GM12878 (cell line): ENCODE results near the gene SH3YL1.

Experiments used
- CHD2 ChIP-seq: IDR thresholded peaks from 2 replicates; pipeline ENCODE4 v1.6.1; 2011; ENCODE audit warnings: low read depth, low read length, improper control_type of control experiment, borderline replicate concordance
- POLR2A ChIP-seq: IDR thresholded peaks from 2 replicates; pipeline ENCODE4 v1.6.1; 2011; ENCODE audit warnings: low read depth, mild to moderate bottlenecking, low read length
- SMARCA5 ChIP-seq: fragments of 450-650 bp; IDR thresholded peaks from 2 replicates; pipeline ENCODE4 v1.6.1; 2017; ENCODE audit warnings: mild to moderate bottlenecking
- SMC3 ChIP-seq: IDR thresholded peaks from 2 replicates; pipeline ENCODE4 v1.6.1; 2011; ENCODE audit warnings: low read length, improper control_type of control experiment, borderline replicate concordance
- TAF1 ChIP-seq: IDR thresholded peaks from 2 replicates; pipeline ENCODE4 v1.6.1; 2011; ENCODE audit warnings: mild to moderate bottlenecking, low read depth, low read length, borderline replicate concordance
- ZNF592 ChIP-seq: fragments of 450-650 bp; IDR thresholded peaks from 2 replicates; pipeline ENCODE4 v1.6.1; 2017; ENCODE audit warnings: mild to moderate bottlenecking, moderate library complexity
- TF ChIP-seq, protein P1 (sequence below), 3 experiments: IDR thresholded peaks in 2 of 3; conservative IDR thresholded peaks in 1 of 3; 2 replicates each; pipeline ENCODE4 v1.5.1; 2011; ENCODE audit warnings: low read depth in 3 of 3, low read length in 3 of 3, mild to moderate bottlenecking in 3 of 3, control low read depth in 2 of 3, moderate library complexity in 2 of 3, inconsistent platforms in 1 of 3, mixed read lengths in 1 of 3; ENCODE audit not compliant: control insufficient read depth in 2 of 3, insufficient read depth in 1 of 3; ENCODE audit errors: extremely low read depth in 1 of 3

GRCh38 chr2:296354-296753, 32.5 kb upstream of the SH3YL1 start:
- TF ChIP-seq CHD2 (no peak), TAF1 (no peak), SMC3 (no peak), POLR2A (no peak), SMARCA5 (no peak), ZNF592 (no peak)
- TF ChIP-seq, protein P1, sequence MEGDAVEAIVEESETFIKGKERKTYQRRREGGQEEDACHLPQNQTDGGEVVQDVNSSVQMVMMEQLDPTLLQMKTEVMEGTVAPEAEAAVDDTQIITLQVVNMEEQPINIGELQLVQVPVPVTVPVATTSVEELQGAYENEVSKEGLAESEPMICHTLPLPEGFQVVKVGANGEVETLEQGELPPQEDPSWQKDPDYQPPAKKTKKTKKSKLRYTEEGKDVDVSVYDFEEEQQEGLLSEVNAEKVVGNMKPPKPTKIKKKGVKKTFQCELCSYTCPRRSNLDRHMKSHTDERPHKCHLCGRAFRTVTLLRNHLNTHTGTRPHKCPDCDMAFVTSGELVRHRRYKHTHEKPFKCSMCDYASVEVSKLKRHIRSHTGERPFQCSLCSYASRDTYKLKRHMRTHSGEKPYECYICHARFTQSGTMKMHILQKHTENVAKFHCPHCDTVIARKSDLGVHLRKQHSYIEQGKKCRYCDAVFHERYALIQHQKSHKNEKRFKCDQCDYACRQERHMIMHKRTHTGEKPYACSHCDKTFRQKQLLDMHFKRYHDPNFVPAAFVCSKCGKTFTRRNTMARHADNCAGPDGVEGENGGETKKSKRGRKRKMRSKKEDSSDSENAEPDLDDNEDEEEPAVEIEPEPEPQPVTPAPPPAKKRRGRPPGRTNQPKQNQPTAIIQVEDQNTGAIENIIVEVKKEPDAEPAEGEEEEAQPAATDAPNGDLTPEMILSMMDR (IDR thresholded peaks at IDR 0.05 in 2 of 3, conservative IDR thresholded peaks at IDR 0.05 in 1 of 3; ENCODE audit: control insufficient read depth in 2 of 3, extremely low read depth in 1 of 3, insufficient read depth in 1 of 3, low read depth in 3 of 3, low read length in 3 of 3): no peak
